ENCODE results near the gene ITPRIPL2.

The ITPRIPL2 gene

GRCh38 chr16:19113577-19114358 lies at the start of gene ITPRIPL2:
Gene ITPRIPL2, plus strand, starts transcription at chr16:19113964. Its CDS starts 498 bp downstream, at chr16:19114462.
- peak; percentile 54 for DNase-seq

- no peak for DNase-seq
Observed at GRCh38 chr16:19066988-19067348, 46.8 kb upstream of the ITPRIPL2 start.

- DNase-seq, result peak; percentile 97
Observed at GRCh38 chr16:19067349-19068236, 46.2 kb upstream of the ITPRIPL2 start, which contains the start of gene COQ7. Gene COQ7, plus strand, starts transcription at chr16:19067614. Its CDS starts 51 bp downstream, at chr16:19067665.

- DNase-seq, result no peak
Observed at GRCh38 chr16:19068237-19068815, 45.4 kb upstream of the ITPRIPL2 start.

- peak; percentile 44 for DNase-seq
Observed at GRCh38 chr16:19071811-19072777, 41.7 kb upstream of the ITPRIPL2 start.

GRCh38 chr16:19073344-19073743 lies 40.4 kb upstream of the ITPRIPL2 start:
- no peak for DNase-seq

- DNase-seq, result no peak
Observed at GRCh38 chr16:19073863-19074262, 39.9 kb upstream of the ITPRIPL2 start.

GRCh38 chr16:19075511-19075910 lies 38.3 kb upstream of the ITPRIPL2 start:
- no peak for DNase-seq

- DNase-seq, result no peak
Observed at GRCh38 chr16:19077879-19078278, 35.9 kb upstream of the ITPRIPL2 start.

- no peak for DNase-seq
Observed at GRCh38 chr16:19083670-19084069, 30.1 kb upstream of the ITPRIPL2 start.

- DNase-seq, result no peak
Observed at GRCh38 chr16:19084139-19084538, 29.6 kb upstream of the ITPRIPL2 start.

- DNase-seq, result no peak
Observed at GRCh38 chr16:19084879-19085278, 28.9 kb upstream of the ITPRIPL2 start.

- no peak for DNase-seq
Observed at GRCh38 chr16:19085679-19086200, 28.0 kb upstream of the ITPRIPL2 start.

GRCh38 chr16:19086322-19087199 lies 27.2 kb upstream of the ITPRIPL2 start:
- peak; percentile 80 for DNase-seq

GRCh38 chr16:19088341-19088916 lies 25.3 kb upstream of the ITPRIPL2 start:
- no peak for DNase-seq

GRCh38 chr16:19089410-19089955 lies 24.3 kb upstream of the ITPRIPL2 start:
- DNase-seq, result no peak

GRCh38 chr16:19090916-19091315 lies 22.8 kb upstream of the ITPRIPL2 start:
- no peak for DNase-seq

GRCh38 chr16:19092653-19093410 lies 20.9 kb upstream of the ITPRIPL2 start:
- no peak for DNase-seq

All from midbrain (tissue), 1 donor.